A549 (cell line): ENCODE data around the gene SPTBN5. TPM values are rescaled to one million over a fixed set of nuclear protein-coding genes. Genes with fewer than 3 reads are reported as not detected.

Experiments
- ATAC-seq, 2 experiments: fragments of 200-7000 bp in 1 of 2; fragments of >200 bp in 1 of 2; cut with Nextera tagmentation in 1 of 2; cut with Tn5 transposase in 1 of 2; 3 replicates each; pipeline versions ENCODE4 v1.8.0 to v1.9.1; 2018 to 2020; ENCODE audit warnings: mild to moderate bottlenecking in 1 of 2, moderate library complexity in 1 of 2
- CTCF ChIA-PET: fragments of 300-600 bp; sonication (Branson Sonifier 250); formaldehyde crosslinking; extraction: SDS; loops from one replicate; lab custom pipeline; 2021; ENCODE audit warnings: antibody characterized with exemption, inconsistent platforms; lab: Yijun Ruan, JAX
- POLR2A ChIA-PET: fragments of 350-600 bp; formaldehyde crosslinking; extraction: SDS; loops from one replicate; lab custom pipeline; 2021; ENCODE audit warnings: antibody characterized with exemption, inconsistent platforms; lab: Yijun Ruan, JAX
- DNase-seq, 2 experiments: peaks; one replicate each; pipeline versions ENCODE4 v3.0.0 to v3.0.0-alpha.2; 2011 to 2016; ENCODE audit warnings: low read depth in 1 of 2, low spot score in 1 of 2
- FAIRE-seq: peaks from 2 replicates; lab custom pipeline; 2011; peaks lifted over from hg19 to GRCh38; lab: Jason Lieb, UNC
- H3K27ac ChIP-seq, 2 experiments: fragments of >200 bp; sonication (Bioruptor Twin); formaldehyde crosslinking; 3 replicates each; pipeline ENCODE4 v1.5.1; 2016 to 2017
- H3K4me1 ChIP-seq: fragments of >200 bp; sonication (Bioruptor Twin); formaldehyde crosslinking; 3 replicates; pipeline ENCODE4 v1.6.1; 2016
- H3K4me2 ChIP-seq: fragments of >200 bp; sonication (Bioruptor Twin); formaldehyde crosslinking; 3 replicates; pipeline ENCODE4 v1.6.1; 2016
- H3K4me3 ChIP-seq: fragments of >200 bp; sonication (Bioruptor Twin); formaldehyde crosslinking; 3 replicates; pipeline ENCODE4 v1.5.1; 2016
- H3K9me3 ChIP-seq: fragments of >200 bp; sonication (Bioruptor Twin); formaldehyde crosslinking; 3 replicates; pipeline ENCODE4 v1.6.1; 2016
- BCL3 ChIP-seq: fragments of >200 bp; sonication (Bioruptor Twin); formaldehyde crosslinking; IDR thresholded peaks from 3 replicates; pipeline ENCODE4 v1.6.1; 2016
- CBX2 ChIP-seq: fragments of 200-600 bp; sonication (generic); IDR thresholded peaks from 2 replicates; pipeline ENCODE4 v1.6.1; 2016; ENCODE audit warnings: low read depth, mild to moderate bottlenecking, borderline replicate concordance
- CEBPB ChIP-seq, 2 experiments: fragments of >200 bp in 1 of 2; sonication (Bioruptor Twin) in 1 of 2; formaldehyde crosslinking in 1 of 2; IDR thresholded peaks; 2 replicates each; pipeline ENCODE4 v1.6.1; 2012 to 2016
- CTCF ChIP-seq: fragments of >200 bp; sonication (Bioruptor Twin); formaldehyde crosslinking; IDR thresholded peaks from 3 replicates; pipeline ENCODE4 v1.5.1; 2016
- E2F6 ChIP-seq: IDR thresholded peaks from 2 replicates; pipeline ENCODE4 v1.6.1; 2012; ENCODE audit warnings: low read depth, borderline replicate concordance
- EHF ChIP-seq: fragments of 250-450 bp; sonication (Bioruptor Pico); IDR thresholded peaks from 2 replicates; pipeline ENCODE4 v1.5.0; 2020; ENCODE audit warnings: mild to moderate bottlenecking
- EP300 ChIP-seq, 2 experiments: fragments of >200 bp; sonication (Bioruptor Twin); formaldehyde crosslinking; IDR thresholded peaks; 2 replicates in 1 of 2; 3 replicates in 1 of 2; pipeline ENCODE4 v1.6.1; 2016 to 2017
- HEYL ChIP-seq: fragments of 250-450 bp; sonication (Bioruptor Pico); IDR thresholded peaks from 2 replicates; pipeline ENCODE4 v1.8.0; 2021; ENCODE audit warnings: mild to moderate bottlenecking, moderate library complexity
- HMGXB4 ChIP-seq: fragments of 250-450 bp; sonication (Bioruptor Pico); IDR thresholded peaks from 2 replicates; pipeline ENCODE4 v1.5.0; 2021; ENCODE audit warnings: mild to moderate bottlenecking, moderate library complexity, borderline replicate concordance
- MAFK ChIP-seq: fragments of 450-650 bp; IDR thresholded peaks from 2 replicates; pipeline ENCODE4 v1.6.1; 2014; ENCODE audit not compliant: partially characterized antibody
- NR3C1 ChIP-seq: fragments of >200 bp; sonication (Bioruptor Twin); formaldehyde crosslinking; IDR thresholded peaks from 3 replicates; pipeline ENCODE4 v1.6.1; 2017
- PBX3 ChIP-seq: IDR thresholded peaks from 2 replicates; pipeline ENCODE4 v1.6.1; 2012
- RCOR1 ChIP-seq: fragments of 150-350 bp; IDR thresholded peaks from 2 replicates; pipeline ENCODE4 v1.6.1; 2014; ENCODE audit warnings: antibody characterized with exemption, low read length, low read depth
- ZFP36 ChIP-seq: fragments of 450-650 bp; IDR thresholded peaks from 2 replicates; pipeline ENCODE4 v1.6.1; 2014; ENCODE audit warnings: borderline replicate concordance; ENCODE audit not compliant: partially characterized antibody
- ZSCAN20 ChIP-seq: fragments of 250-450 bp; sonication (Bioruptor Pico); IDR thresholded peaks from 2 replicates; pipeline ENCODE4 v1.8.0; 2022; ENCODE audit warnings: mild to moderate bottlenecking, moderate library complexity
- WGBS: methylation state at CpG from one replicate; pipeline ENCODE4 v1.1.6; 2017; ENCODE audit errors: missing lambda C conversion rate; 5-methylcytosine and 5-hydroxymethylcytosine counted together
- polyA plus RNA-seq, 4 experiments: library from polyadenylated mRNA; depleted of rRNA in 3 of 4; stranded (reverse); fragments of >200 nt; fragmentation: RNase III in 1 of 4; extraction: RNeasy Plus Mini Kit Qiagen cat#74134 plus additional on column Dnase treatment in 1 of 4; gene quantifications; 2 replicates in 3 of 4; 3 replicates in 1 of 4; pipeline ENCODE4 v1.2.3, GENCODE V29; 2011 to 2017
- small RNA-seq, 6 experiments: library from RNA; depleted of rRNA; stranded (forward); fragments of <200 nt; gene quantifications; one replicate each; pipeline ENCODE3, GENCODE V24; 2012

Gene SPTBN5
- polyA plus RNA-seq, 2 of the 4 experiments (the other 2 are of a cell fraction), result 0.05 to 0.17 TPM

- Histone ChIP-seq H3K9me3 (no peaks in the 10 kb centered on the region), H3K4me3 (no peak overlapping the region), H3K4me1 (no peaks in the 10 kb centered on the region), H3K27ac (no peak overlapping the region), H3K4me2 (no peak overlapping the region)
- DNase-seq (no peak), FAIRE-seq (no peak), ATAC-seq (peak in 1 of 2 experiments; percentile 30; a peak in 1 of 6 replicates)
- POLR2A ChIA-PET, result no interaction called here
- TF ChIP-seq CTCF, result no peak
- no peak for TF ChIP-seq PBX3
- TF ChIP-seq CEBPB (IDR thresholded peaks at IDR 0.05), result no peak
- TF ChIP-seq HMGXB4, result no peak
- TF ChIP-seq NR3C1, result no peak
- TF ChIP-seq E2F6, result no peak
- no peak for TF ChIP-seq ZSCAN20 (CRISPR knock-in tag)
- TF ChIP-seq EP300 (IDR thresholded peaks at IDR 0.05), result no peak
- TF ChIP-seq EHF (CRISPR knock-in tag), result no peak
- TF ChIP-seq HEYL (CRISPR knock-in tag), result no peak
- TF ChIP-seq CBX2, result no peak
- TF ChIP-seq BCL3, result no peak
- no peak for TF ChIP-seq MAFK
- no peak for TF ChIP-seq RCOR1
- TF ChIP-seq ZFP36, result no peak
- WGBS, result 85% methylated on average over 9 of the region's 9 CpGs
- CTCF ChIA-PET, result no interaction called here
Observed at GRCh38 chr15:41798607-41799487, 95.0 kb downstream of the SPTBN5 start.

Small RNA genes within 50 kb of the gene (small RNA-seq; reads per million reads assigned to genes)
- 0 to 2.1 (median 0) reads per million in 6 experiments for gene JMJD7-PLA2G4B
- 0 reads per million in 6 experiments for gene MIR4310
- gene RNA5SP393, result 0 reads per million in 6 experiments

Other genes starting within 250 kb of the SPTBN5 start
- gene MGA, start 233.6 kb downstream of the SPTBN5 start, polyA plus RNA-seq (2011; rRNA removed), result 13.8 and 17.9 TPM in 2 replicates
- gene MGA, start 233.6 kb downstream of the SPTBN5 start, polyA plus RNA-seq (2017; fragmentation: RNase III; extraction: RNeasy Plus Mini Kit Qiagen cat#74134 plus additional on column Dnase treatment), result 4.5 to 5.8 TPM (median 4.6 TPM) in 3 replicates
- 2.5 and 4.3 TPM in 2 replicates for gene MAPKBP1, start 119.6 kb downstream of the SPTBN5 start, polyA plus RNA-seq (2011; rRNA removed)
- gene MAPKBP1, start 119.6 kb downstream of the SPTBN5 start, polyA plus RNA-seq (2017; fragmentation: RNase III; extraction: RNeasy Plus Mini Kit Qiagen cat#74134 plus additional on column Dnase treatment), result 6.1 to 6.2 TPM (median 6.1 TPM) in 3 replicates
- 3.1 and 3.8 TPM in 2 replicates for gene JMJD7, start 66.0 kb downstream of the SPTBN5 start, polyA plus RNA-seq (2011; rRNA removed)
- 3.0 to 3.9 TPM (median 3.4 TPM) in 3 replicates for gene JMJD7, start 66.0 kb downstream of the SPTBN5 start, polyA plus RNA-seq (2017; fragmentation: RNase III; extraction: RNeasy Plus Mini Kit Qiagen cat#74134 plus additional on column Dnase treatment)
- 1.7 and 2.6 TPM in 2 replicates for gene PLA2G4B, start 55.2 kb downstream of the SPTBN5 start, polyA plus RNA-seq (2011; rRNA removed)
- 2.2 to 2.7 TPM (median 2.2 TPM) in 3 replicates for gene PLA2G4B, start 55.2 kb downstream of the SPTBN5 start, polyA plus RNA-seq (2017; fragmentation: RNase III; extraction: RNeasy Plus Mini Kit Qiagen cat#74134 plus additional on column Dnase treatment)
- 9.0 and 9.3 TPM in 2 replicates for gene EHD4, start 78.5 kb upstream of the SPTBN5 start, polyA plus RNA-seq (2011; rRNA removed)
- 8.2 to 9.6 TPM (median 8.9 TPM) in 3 replicates for gene EHD4, start 78.5 kb upstream of the SPTBN5 start, polyA plus RNA-seq (2017; fragmentation: RNase III; extraction: RNeasy Plus Mini Kit Qiagen cat#74134 plus additional on column Dnase treatment)
- gene PLA2G4E, start 127.0 kb upstream of the SPTBN5 start, polyA plus RNA-seq (2011; rRNA removed), result 0.01 TPM in 1 of 2 replicates, not detected in the other
- gene PLA2G4E, start 127.0 kb upstream of the SPTBN5 start, polyA plus RNA-seq (2017; fragmentation: RNase III; extraction: RNeasy Plus Mini Kit Qiagen cat#74134 plus additional on column Dnase treatment), result not detected in 3 replicates
- not detected in 2 replicates for gene PLA2G4D, start 200.5 kb upstream of the SPTBN5 start, polyA plus RNA-seq (2011; rRNA removed)
- not detected in 3 replicates for gene PLA2G4D, start 200.5 kb upstream of the SPTBN5 start, polyA plus RNA-seq (2017; fragmentation: RNase III; extraction: RNeasy Plus Mini Kit Qiagen cat#74134 plus additional on column Dnase treatment)